H9 (cell line): ENCODE results near the gene PDCD4. TPM values are rescaled to one million over a fixed set of nuclear protein-coding genes. Genes with fewer than 3 reads are reported as not detected.

ENCODE experiments used
- DNase-seq: peaks from one replicate; pipeline ENCODE4 v3.0.0-alpha.2; 2017
- H2AFZ ChIP-seq: one replicate; pipeline ENCODE4 v1.6.1; 2013; ENCODE audit warnings: mild to moderate bottlenecking, low read length, control low read depth, moderate library complexity
- H2AK5ac ChIP-seq: 2 replicates; pipeline ENCODE4 v1.6.1; 2013; ENCODE audit warnings: low read length, control low read depth, mixed read lengths; ENCODE audit not compliant: insufficient read length
- H2BK120ac ChIP-seq: one replicate; pipeline ENCODE4 v1.6.1; 2013; ENCODE audit warnings: low read depth, mild to moderate bottlenecking, low read length, control low read depth, inconsistent platforms; ENCODE audit not compliant: poor library complexity, severe bottlenecking
- H2BK12ac ChIP-seq: 2 replicates; pipeline ENCODE4 v1.6.1; 2013; ENCODE audit warnings: low read length, control low read depth, mixed read lengths, low read depth; ENCODE audit not compliant: insufficient read length
- H2BK15ac ChIP-seq: 2 replicates; pipeline ENCODE4 v1.6.1; 2013; ENCODE audit warnings: low read depth, low read length, control low read depth
- H2BK20ac ChIP-seq: one replicate; pipeline ENCODE4 v1.6.1; 2013; ENCODE audit warnings: low read depth, mild to moderate bottlenecking, low read length, control low read depth, inconsistent platforms; ENCODE audit not compliant: poor library complexity, severe bottlenecking
- H2BK5ac ChIP-seq: 2 replicates; pipeline ENCODE4 v1.6.1; 2013; ENCODE audit warnings: low read length, control low read depth, mixed read lengths; ENCODE audit not compliant: insufficient read length
- H3K14ac ChIP-seq: 2 replicates; pipeline ENCODE4 v1.6.1; 2013; ENCODE audit warnings: low read length, control low read depth; ENCODE audit not compliant: insufficient read depth
- H3K18ac ChIP-seq: 2 replicates; pipeline ENCODE4 v1.6.1; 2013; ENCODE audit warnings: low read depth, mild to moderate bottlenecking, mixed read lengths, low read length, control low read depth; ENCODE audit not compliant: insufficient read length
- H3K23ac ChIP-seq: 2 replicates; pipeline ENCODE4 v1.6.1; 2013; ENCODE audit warnings: low read length, control low read depth, mixed read lengths, low read depth; ENCODE audit not compliant: insufficient read length
- H3K23me2 ChIP-seq: 2 replicates; pipeline ENCODE4 v1.6.1; 2013; ENCODE audit warnings: low read depth, mild to moderate bottlenecking, mixed read lengths, low read length, control low read depth; ENCODE audit not compliant: insufficient read length, poor library complexity, severe bottlenecking
- H3K27ac ChIP-seq: 2 replicates; pipeline ENCODE4 v1.5.1; 2013; ENCODE audit warnings: low read length, control low read depth, mixed read lengths, low read depth; ENCODE audit not compliant: insufficient read length
- H3K27me3 ChIP-seq: 2 replicates; pipeline ENCODE4 v1.6.1; 2013; ENCODE audit warnings: low read length, control low read depth, inconsistent platforms; ENCODE audit not compliant: insufficient read depth
- H3K4ac ChIP-seq: 2 replicates; pipeline ENCODE4 v1.6.1; 2013; ENCODE audit warnings: low read depth, mild to moderate bottlenecking, control low read depth, inconsistent platforms, low read length, moderate library complexity
- H3K4me1 ChIP-seq: 2 replicates; pipeline ENCODE4 v1.6.1; 2013; ENCODE audit warnings: low read length, control low read depth, inconsistent platforms; ENCODE audit not compliant: insufficient read depth
- H3K4me2 ChIP-seq: 2 replicates; pipeline ENCODE4 v1.6.1; 2013; ENCODE audit warnings: low read length, control low read depth, mixed read lengths; ENCODE audit not compliant: insufficient read length, insufficient read depth
- H3K56ac ChIP-seq: 2 replicates; pipeline ENCODE4 v1.6.1; 2013; ENCODE audit warnings: low read depth, mild to moderate bottlenecking, mixed read lengths, low read length, control low read depth; ENCODE audit not compliant: insufficient read length
- H3K79me1 ChIP-seq: 2 replicates; pipeline ENCODE4 v1.6.1; 2013; ENCODE audit warnings: low read depth, mild to moderate bottlenecking, moderate library complexity, low read length, control low read depth, inconsistent platforms; ENCODE audit not compliant: insufficient read depth, poor library complexity, severe bottlenecking
- H3K79me2 ChIP-seq: 2 replicates; pipeline ENCODE4 v1.6.1; 2013; ENCODE audit warnings: low read length, control low read depth, inconsistent platforms; ENCODE audit not compliant: insufficient read depth
- H3K9ac ChIP-seq: 2 replicates; pipeline ENCODE4 v1.6.1; 2013; ENCODE audit warnings: low read length, control low read depth, mixed read lengths; ENCODE audit not compliant: insufficient read length; ENCODE audit errors: extremely low read depth
- H3K9me3 ChIP-seq: one replicate; pipeline ENCODE4 v1.6.1; 2013; ENCODE audit warnings: low read depth, low read length, inconsistent platforms; ENCODE audit not compliant: control insufficient read depth
- H3T11ph ChIP-seq: one replicate; pipeline ENCODE4 v1.6.1; 2013; ENCODE audit warnings: mild to moderate bottlenecking, low read length, control low read depth, inconsistent platforms
- H4K20me1 ChIP-seq: one replicate; pipeline ENCODE4 v1.6.1; 2013; ENCODE audit not compliant: control insufficient read depth, insufficient read length, insufficient read depth
- H4K5ac ChIP-seq: 2 replicates; pipeline ENCODE4 v1.6.1; 2013; ENCODE audit warnings: low read depth, mild to moderate bottlenecking, mixed read lengths, low read length, control low read depth; ENCODE audit not compliant: insufficient read length
- H4K8ac ChIP-seq: replicated peaks from 2 replicates; pipeline ENCODE4 v1.6.1; 2013; ENCODE audit warnings: low read length, control low read depth, mixed read lengths, low read depth; ENCODE audit not compliant: insufficient read length
- H4K91ac ChIP-seq: 2 replicates; pipeline ENCODE4 v1.6.1; 2013; ENCODE audit warnings: low read depth, mild to moderate bottlenecking, moderate library complexity, mixed read lengths, low read length, control low read depth; ENCODE audit not compliant: insufficient read length
- H3K27ac Mint-ChIP-seq, 3 experiments: 2 replicates in 2 of 3; 3 replicates in 1 of 3; pipeline ENCODE4 v1.8.0; 2020 to 2021; ENCODE audit warnings: mixed read lengths in 3 of 3, mild to moderate bottlenecking in 1 of 3, moderate library complexity in 1 of 3
- H3K27me3 Mint-ChIP-seq: 2 replicates; pipeline ENCODE4 v1.8.0; 2021; ENCODE audit warnings: low read depth, mild to moderate bottlenecking, moderate library complexity, mixed read lengths
- H3K36me3 Mint-ChIP-seq, 3 experiments: 2 replicates in 2 of 3; 3 replicates in 1 of 3; pipeline ENCODE4 v1.8.0; 2020 to 2021; ENCODE audit warnings: low read depth in 3 of 3, mixed read lengths in 3 of 3; ENCODE audit not compliant: insufficient read depth in 1 of 3
- H3K4me1 Mint-ChIP-seq, 2 experiments: 2 replicates each; pipeline ENCODE4 v1.8.0; 2020; ENCODE audit warnings: mixed read lengths in 2 of 2
- H3K4me3 Mint-ChIP-seq, 2 experiments: 2 replicates in 1 of 2; 3 replicates in 1 of 2; pipeline ENCODE4 v1.8.0; 2020 to 2021; ENCODE audit warnings: mild to moderate bottlenecking in 2 of 2, mixed read lengths in 2 of 2, moderate library complexity in 1 of 2
- H3K9me3 Mint-ChIP-seq, 2 experiments: 2 replicates in 1 of 2; 3 replicates in 1 of 2; pipeline ENCODE4 v1.8.0; 2020; ENCODE audit warnings: mild to moderate bottlenecking in 2 of 2, mixed read lengths in 2 of 2, moderate library complexity in 1 of 2
- CTCF ChIP-seq: fragments of 200-600 bp; sonication (generic); conservative IDR thresholded peaks from 3 replicates; pipeline ENCODE4 v1.8.0; 2021; ENCODE audit warnings: antibody characterized with exemption, mild to moderate bottlenecking
- WGBS: extraction: QIAGEN DNeasy Blood & Tissue Kit; methylation state at CpG from one replicate; pipeline ENCODE4 v1.1.7; 2013; ENCODE audit warnings: missing lambda C conversion rate, low lambda C conversion rate, mixed read lengths; ENCODE audit not compliant: insufficient read length; ENCODE audit errors: extremely low coverage; 5-methylcytosine and 5-hydroxymethylcytosine counted together
- total RNA-seq: library from RNA; stranded (reverse); gene quantifications from 2 replicates; pipeline ENCODE4 v1.2.1, GENCODE V29; 2021

Gene PDCD4
- total RNA-seq, 1 experiment from 2014 or later: 29.3 TPM

- peaks cover 6 to 11% of the 10 kb centered on the region in 2 experiments; a peak in 3 of 4 replicates for H3K4me1 Mint-ChIP-seq
- Histone ChIP-seq H3K27ac (no peak overlapping the region), H3T11ph (no peak overlapping the region), H3K23ac (no peak overlapping the region), H3K4me2 (no peak overlapping the region), H2AK5ac (no peak overlapping the region), H3K4ac (no peak overlapping the region), H3K4me1 (no peaks in the 10 kb centered on the region), H2BK20ac (no peak overlapping the region), H3K14ac (no peak overlapping the region), H3K79me1 (no peaks in the 10 kb centered on the region), H3K23me2 (no peaks in the 10 kb centered on the region), H2BK15ac (no peak overlapping the region), H2AFZ (no peak overlapping the region), H4K20me1 (no peaks in the 10 kb centered on the region), H4K91ac (no peak overlapping the region), H3K9me3 (no peaks in the 10 kb centered on the region), H4K8ac (no peak overlapping the region), H3K79me2 (no peaks in the 10 kb centered on the region), H2BK12ac (no peak overlapping the region), H3K56ac (no peak overlapping the region), H2BK120ac (no peak overlapping the region), H3K18ac (no peak overlapping the region), H3K27me3 (no peaks in the 10 kb centered on the region), H3K9ac (no peak overlapping the region), H4K5ac (no peak overlapping the region), H2BK5ac (no peak overlapping the region)
- no CpG with 5 or more reads among the region's 4 CpGs for WGBS
- no peaks in the 10 kb centered on the region; a peak in 1 of 7 replicates for H3K36me3 Mint-ChIP-seq
- H3K9me3 Mint-ChIP-seq: 0 out of 5 replicates have a peak, but pooled peaks cover 0 to 2% of the 10 kb centered on the region in 2 experiments
- no peaks in the 10 kb centered on the region for H3K27me3 Mint-ChIP-seq
- H3K27ac Mint-ChIP-seq: peak overlapping the region in 1 of 3 experiments; percentile 73; a peak in 2 of 7 replicates
- no peak for DNase-seq
- H3K4me3 Mint-ChIP-seq: no peak overlapping the region
- no peak for TF ChIP-seq CTCF
Measured at GRCh38 chr10:110844617-110844881, 27.2 kb upstream of the PDCD4 start.
